GM18526 (cell line): Measurements from ENCODE around the gene MT1B.

Experiments
- POLR2A ChIP-seq: IDR thresholded peaks from 3 replicates; pipeline ENCODE4 v1.6.1; 2011; ENCODE audit not compliant: insufficient read length; ENCODE audit errors: extremely low read depth

The MT1B gene

GRCh38 chr16:56651586-56651985 lies at the start of gene MT1B:
Gene MT1B, plus strand, starts transcription at chr16:56651886. Its CDS starts 68 bp downstream, at chr16:56651954.
- no peak for TF ChIP-seq POLR2A

- TF ChIP-seq POLR2A, result no peak
Observed at GRCh38 chr16:56603589-56603988, 48.1 kb upstream of the MT1B start.

GRCh38 chr16:56604966-56605365 lies 46.7 kb upstream of the MT1B start:
- no peak for TF ChIP-seq POLR2A

GRCh38 chr16:56605475-56605874 lies 46.2 kb upstream of the MT1B start:
- no peak for TF ChIP-seq POLR2A

- TF ChIP-seq POLR2A, result no peak
Observed at GRCh38 chr16:56606071-56606475, 45.6 kb upstream of the MT1B start.

- no peak for TF ChIP-seq POLR2A
Observed at GRCh38 chr16:56606476-56607108, 45.1 kb upstream of the MT1B start.

- no peak for TF ChIP-seq POLR2A
Observed at GRCh38 chr16:56607109-56607618, 44.5 kb upstream of the MT1B start.

GRCh38 chr16:56607675-56608042 lies 44.0 kb upstream of the MT1B start:
- no peak for TF ChIP-seq POLR2A

- TF ChIP-seq POLR2A, result peak; percentile 69
Observed at GRCh38 chr16:56608043-56608875, 43.4 kb upstream of the MT1B start, which contains the start of gene MT2A. Gene MT2A, plus strand, starts transcription at chr16:56608584. Its CDS starts 72 bp downstream, at chr16:56608656.

- no peak for TF ChIP-seq POLR2A
Observed at GRCh38 chr16:56608876-56609462, 42.7 kb upstream of the MT1B start.

GRCh38 chr16:56609463-56609921 lies 42.2 kb upstream of the MT1B start:
- TF ChIP-seq POLR2A, result peak; percentile 15

GRCh38 chr16:56610017-56610608 lies 41.6 kb upstream of the MT1B start:
- TF ChIP-seq POLR2A, result no peak

- TF ChIP-seq POLR2A, result no peak
Observed at GRCh38 chr16:56610609-56611111, 41.0 kb upstream of the MT1B start.

- no peak for TF ChIP-seq POLR2A
Observed at GRCh38 chr16:56611281-56611833, 40.3 kb upstream of the MT1B start.

- no peak for TF ChIP-seq POLR2A
Observed at GRCh38 chr16:56613706-56614105, 38.0 kb upstream of the MT1B start.

- no peak for TF ChIP-seq POLR2A
Observed at GRCh38 chr16:56614549-56614991, 37.1 kb upstream of the MT1B start.
